NB4 (cell line): ENCODE results near the gene HYLS1.

Experiments used
- DNase-seq: peaks from one replicate; pipeline ENCODE4 v3.0.0; 2010; ENCODE audit warnings: low read depth
- H3K4me3 ChIP-seq: one replicate; pipeline ENCODE4 v1.5.1; 2011; ENCODE audit warnings: mild to moderate bottlenecking, low read depth, low read length, moderate library complexity
- CTCF ChIP-seq: IDR thresholded peaks from one replicate; pipeline ENCODE4 v1.5.1; 2012; ENCODE audit warnings: low read depth, low read length
- MAX ChIP-seq: IDR thresholded peaks from 2 replicates; pipeline ENCODE4 v1.6.1; 2011; ENCODE audit warnings: low read depth, low read length
- MYC ChIP-seq: IDR thresholded peaks from 2 replicates; pipeline ENCODE4 v1.6.1; 2011; ENCODE audit warnings: low read depth, low read length
- POLR2A ChIP-seq: IDR thresholded peaks from 2 replicates; pipeline ENCODE4 v1.6.1; 2011; ENCODE audit warnings: mild to moderate bottlenecking; ENCODE audit not compliant: insufficient read length; ENCODE audit errors: extremely low read depth

The HYLS1 gene

GRCh38 chr11:125941267-125941618 is 53.8 kb downstream of the HYLS1 start:
- no peak for TF ChIP-seq MYC
- no peak for TF ChIP-seq CTCF
- no peak for TF ChIP-seq MAX
- TF ChIP-seq POLR2A: no peak
- no peak for DNase-seq
- H3K4me3 ChIP-seq: no peak overlapping the region

- no peak overlapping the region for H3K4me3 ChIP-seq
- peak; percentile 57 for DNase-seq
- no peak for TF ChIP-seq MYC
- TF ChIP-seq CTCF: peak; percentile 89
Observed at GRCh38 chr11:125941619-125942611, 54.4 kb downstream of the HYLS1 start.

GRCh38 chr11:125942771-125943428 is 55.4 kb downstream of the HYLS1 start:
- no peak overlapping the region for H3K4me3 ChIP-seq
- no peak for DNase-seq
- TF ChIP-seq CTCF (no peak), MAX (no peak), POLR2A (no peak), MYC (no peak)

GRCh38 chr11:125943661-125944349 is 56.3 kb downstream of the HYLS1 start:
- H3K4me3 ChIP-seq: no peak overlapping the region
- TF ChIP-seq CTCF (no peak), POLR2A (no peak), MAX (no peak), MYC (no peak)
- DNase-seq: no peak

- DNase-seq: no peak
- no peak overlapping the region for H3K4me3 ChIP-seq
- TF ChIP-seq MAX: no peak
- no peak for TF ChIP-seq CTCF
- TF ChIP-seq POLR2A: no peak
- TF ChIP-seq MYC: no peak
Observed at GRCh38 chr11:125944350-125945010, 57.0 kb downstream of the HYLS1 start.
